Measurements from ENCODE around the gene EML5.

The EML5 gene

DNA sequence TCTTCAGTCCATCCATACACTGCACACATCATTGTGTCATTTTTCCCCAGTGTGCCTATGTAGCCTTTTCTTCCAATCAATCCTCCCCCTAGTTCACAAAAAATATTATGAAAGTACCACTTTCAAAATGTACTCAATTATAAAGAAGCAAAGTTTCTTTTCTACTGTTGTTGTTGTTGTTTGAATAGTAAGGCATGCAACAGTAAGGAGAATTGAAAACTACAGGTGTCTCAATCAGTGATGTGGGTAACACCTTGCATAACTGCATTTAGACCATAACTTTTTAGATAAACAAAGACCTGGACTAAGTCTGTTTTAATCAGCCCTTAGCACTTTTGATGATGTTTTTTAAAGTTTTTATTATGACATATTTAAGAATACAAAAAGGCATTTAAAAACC, 104.4 kb downstream of the EML5 start:
- TF ChIP-seq, protein P1, sequence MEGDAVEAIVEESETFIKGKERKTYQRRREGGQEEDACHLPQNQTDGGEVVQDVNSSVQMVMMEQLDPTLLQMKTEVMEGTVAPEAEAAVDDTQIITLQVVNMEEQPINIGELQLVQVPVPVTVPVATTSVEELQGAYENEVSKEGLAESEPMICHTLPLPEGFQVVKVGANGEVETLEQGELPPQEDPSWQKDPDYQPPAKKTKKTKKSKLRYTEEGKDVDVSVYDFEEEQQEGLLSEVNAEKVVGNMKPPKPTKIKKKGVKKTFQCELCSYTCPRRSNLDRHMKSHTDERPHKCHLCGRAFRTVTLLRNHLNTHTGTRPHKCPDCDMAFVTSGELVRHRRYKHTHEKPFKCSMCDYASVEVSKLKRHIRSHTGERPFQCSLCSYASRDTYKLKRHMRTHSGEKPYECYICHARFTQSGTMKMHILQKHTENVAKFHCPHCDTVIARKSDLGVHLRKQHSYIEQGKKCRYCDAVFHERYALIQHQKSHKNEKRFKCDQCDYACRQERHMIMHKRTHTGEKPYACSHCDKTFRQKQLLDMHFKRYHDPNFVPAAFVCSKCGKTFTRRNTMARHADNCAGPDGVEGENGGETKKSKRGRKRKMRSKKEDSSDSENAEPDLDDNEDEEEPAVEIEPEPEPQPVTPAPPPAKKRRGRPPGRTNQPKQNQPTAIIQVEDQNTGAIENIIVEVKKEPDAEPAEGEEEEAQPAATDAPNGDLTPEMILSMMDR (IDR thresholded peaks at IDR 0.05): no peak
- TF ChIP-seq ZFX (IDR thresholded peaks at IDR 0.05; ENCODE audit: borderline replicate concordance): no peak
- no peak overlapping the region for H3K27ac ChIP-seq

DNA sequence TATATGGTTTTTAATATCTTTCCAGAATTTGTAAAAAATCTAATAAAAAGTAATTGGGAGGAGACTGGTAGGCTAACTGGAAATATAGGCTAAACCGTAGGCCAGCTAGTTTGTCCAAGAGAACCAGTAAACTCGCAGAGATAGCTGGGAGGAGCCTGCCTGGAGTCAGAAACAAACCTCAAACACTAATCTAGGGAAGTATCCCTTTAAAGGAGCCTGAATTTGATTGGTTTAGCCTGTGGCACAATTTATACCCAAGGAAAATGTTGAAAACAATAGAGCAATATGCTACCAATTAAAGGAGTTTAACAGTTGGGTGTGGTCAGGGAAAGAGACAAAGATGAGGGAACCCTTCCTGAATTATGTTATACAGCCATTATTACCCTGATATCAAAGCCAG, 109.6 kb downstream of the EML5 start:
- H3K27ac ChIP-seq: no peak overlapping the region
- no peak for TF ChIP-seq ZFX (IDR thresholded peaks at IDR 0.05; ENCODE audit: borderline replicate concordance)
- TF ChIP-seq, protein P1 (IDR thresholded peaks at IDR 0.05): no peak

DNA sequence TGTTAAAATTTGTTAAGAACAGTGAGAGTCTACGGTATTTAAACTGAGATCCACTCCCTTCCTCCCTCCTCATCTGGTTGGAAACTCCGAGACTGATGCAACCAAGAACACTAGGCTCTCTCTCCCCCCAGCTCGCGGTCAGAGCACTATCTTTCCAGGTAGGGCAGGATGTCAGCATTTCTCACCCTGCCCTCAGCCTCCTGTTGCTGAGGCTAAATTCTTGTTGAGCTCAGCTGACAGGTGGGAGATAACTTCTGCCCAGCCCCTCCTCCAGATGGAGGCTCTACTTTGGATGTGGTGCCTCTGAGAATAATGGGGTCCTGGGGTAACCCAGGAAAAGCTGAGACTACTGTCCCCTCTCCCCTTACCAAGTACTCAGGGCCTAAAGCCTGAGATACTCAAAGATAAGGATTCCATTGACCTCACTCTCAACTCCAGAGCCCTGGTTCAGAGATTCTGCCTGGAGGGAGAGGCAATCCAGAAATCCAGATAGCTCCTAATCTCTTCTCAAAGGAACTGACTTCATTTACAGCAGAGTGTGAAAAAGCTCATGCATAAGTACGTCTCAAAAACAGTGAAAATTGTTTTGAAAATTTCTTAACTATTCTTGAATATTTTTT, 110.1 kb downstream of the EML5 start:
- no peak for TF ChIP-seq ZFX (IDR thresholded peaks at IDR 0.05; ENCODE audit: borderline replicate concordance)
- TF ChIP-seq, protein P1 (IDR thresholded peaks at IDR 0.05): no peak
- H3K27ac ChIP-seq: no peak overlapping the region

DNA sequence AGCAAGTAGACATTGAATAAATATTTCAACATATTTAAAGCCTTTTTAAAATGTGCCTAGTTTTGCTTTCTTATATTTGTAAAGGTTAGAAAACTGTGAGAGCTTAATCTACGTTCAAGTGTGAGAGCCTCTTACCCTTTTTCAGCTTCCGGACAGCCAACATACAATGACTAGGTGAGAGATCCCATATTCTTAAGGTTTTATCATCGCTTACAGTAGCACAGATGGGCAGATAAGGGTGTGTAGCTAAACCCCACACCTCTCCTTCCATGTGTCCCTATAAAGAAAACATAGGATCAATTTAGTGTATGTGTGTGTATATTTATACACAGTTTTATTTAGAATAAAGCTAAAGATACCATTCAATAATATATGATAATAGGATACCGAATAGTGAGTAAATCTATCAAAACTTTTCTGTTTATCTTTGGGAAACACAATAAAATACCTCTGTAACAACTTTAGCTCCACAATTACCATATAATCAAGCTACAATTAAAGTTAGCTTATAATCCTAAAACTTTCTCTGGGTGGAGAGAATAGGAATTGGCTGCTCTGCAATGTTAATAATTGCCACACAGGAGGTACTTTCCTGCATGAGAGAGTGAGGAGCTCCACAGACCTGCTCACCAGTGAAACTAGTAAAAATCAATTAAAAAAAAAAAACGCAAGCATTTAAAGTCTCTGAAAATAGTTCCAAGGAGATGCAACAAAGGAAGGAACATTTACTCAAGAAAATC, 110.8 kb downstream of the EML5 start:
- no peak overlapping the region for H3K27ac ChIP-seq
- TF ChIP-seq, protein P1 (IDR thresholded peaks at IDR 0.05): no peak
- TF ChIP-seq ZFX (IDR thresholded peaks at IDR 0.05; ENCODE audit: borderline replicate concordance): no peak

DNA sequence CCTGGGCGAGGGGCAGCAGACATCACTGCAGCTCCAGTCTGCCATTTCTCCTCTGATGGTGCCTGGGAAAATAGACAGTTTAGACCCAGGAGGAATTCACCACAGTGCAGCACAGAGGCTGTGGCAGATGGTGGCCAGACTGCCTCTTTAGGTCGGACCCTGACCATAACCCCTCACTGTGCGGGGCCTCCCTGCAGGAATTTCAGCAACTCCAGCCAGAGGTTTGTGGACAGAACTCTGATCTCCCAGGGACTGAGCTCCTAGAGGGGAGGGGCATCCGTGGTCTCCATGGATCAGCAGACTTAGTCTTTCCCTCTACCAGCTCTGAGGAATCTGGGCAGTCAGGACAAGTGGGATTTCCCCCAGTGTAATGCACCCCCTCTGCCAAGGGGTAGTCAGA, 123.4 kb downstream of the EML5 start:
- no peak for TF ChIP-seq ZFX (IDR thresholded peaks at IDR 0.05; ENCODE audit: borderline replicate concordance)
- TF ChIP-seq, protein P1 (IDR thresholded peaks at IDR 0.05): no peak
- no peak overlapping the region for H3K27ac ChIP-seq

DNA sequence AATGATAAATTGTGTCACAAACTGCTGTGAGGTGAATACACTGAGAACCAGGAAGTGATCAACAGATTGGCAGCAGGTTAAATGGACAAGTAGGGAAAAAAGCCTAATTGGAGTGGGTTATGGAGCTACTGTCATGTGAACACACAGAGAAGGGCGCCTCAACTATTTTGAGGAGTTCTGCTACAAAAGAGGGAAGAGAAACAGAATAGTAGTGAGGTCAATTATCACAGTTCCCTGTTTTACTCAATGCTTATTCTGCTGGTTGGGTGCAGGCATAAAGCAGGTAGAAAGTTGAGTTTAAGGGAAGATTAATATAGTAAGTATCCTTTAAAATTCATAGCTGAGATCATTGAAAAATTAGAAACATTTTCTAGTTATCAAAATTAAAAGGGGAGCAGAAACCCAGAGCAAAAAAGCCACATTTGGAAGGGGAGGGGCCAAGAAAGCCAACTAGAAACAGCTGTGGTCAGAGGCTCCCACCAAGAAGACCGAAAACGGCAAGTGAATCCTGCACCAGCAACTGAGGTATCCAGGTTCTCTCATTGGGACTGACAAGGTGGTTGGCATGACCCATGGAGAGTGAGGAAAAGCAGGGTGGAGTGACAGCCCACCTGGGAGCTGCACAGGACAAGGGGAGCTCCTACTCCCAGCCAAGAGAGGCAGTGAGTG, 124.2 kb downstream of the EML5 start:
- TF ChIP-seq, protein P1 (IDR thresholded peaks at IDR 0.05): no peak
- TF ChIP-seq ZFX (IDR thresholded peaks at IDR 0.05; ENCODE audit: borderline replicate concordance): no peak
- H3K27ac ChIP-seq: no peak overlapping the region
